Measurements from ENCODE around the gene FAF1. TPM values are rescaled to one million over a fixed set of nuclear protein-coding genes. Genes with fewer than 3 reads are reported as not detected.

The FAF1 gene
- total RNA-seq, 2 donors from 2014 or later: 17.8 to 27.5 TPM

DNA sequence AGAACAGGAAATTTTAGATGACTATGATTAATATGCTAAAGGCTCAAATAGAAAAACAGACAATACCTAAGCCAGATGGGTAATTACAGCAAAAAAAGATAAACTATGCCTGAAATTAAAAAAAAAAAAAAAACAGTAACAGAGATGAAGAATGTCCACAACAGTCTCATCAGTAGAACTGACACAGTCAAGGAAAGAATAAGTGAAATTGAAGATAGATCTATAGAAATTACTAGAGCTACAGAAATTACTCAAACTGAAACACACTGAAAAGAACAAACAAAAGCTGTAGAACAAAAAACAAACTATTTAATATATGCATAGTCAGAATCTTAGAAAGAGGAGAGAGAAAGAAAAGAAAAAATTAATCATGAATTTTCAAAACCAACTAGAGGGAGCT, 112.8 kb downstream of the FAF1 start:
- ATAC-seq (no peak), DNase-seq (no peak)
- intact Hi-C loops (cut with DNase I): no loop called here
- no peak for TF ChIP-seq POLR2A (IDR thresholded peaks at IDR 0.05)
- TF ChIP-seq, protein P1, sequence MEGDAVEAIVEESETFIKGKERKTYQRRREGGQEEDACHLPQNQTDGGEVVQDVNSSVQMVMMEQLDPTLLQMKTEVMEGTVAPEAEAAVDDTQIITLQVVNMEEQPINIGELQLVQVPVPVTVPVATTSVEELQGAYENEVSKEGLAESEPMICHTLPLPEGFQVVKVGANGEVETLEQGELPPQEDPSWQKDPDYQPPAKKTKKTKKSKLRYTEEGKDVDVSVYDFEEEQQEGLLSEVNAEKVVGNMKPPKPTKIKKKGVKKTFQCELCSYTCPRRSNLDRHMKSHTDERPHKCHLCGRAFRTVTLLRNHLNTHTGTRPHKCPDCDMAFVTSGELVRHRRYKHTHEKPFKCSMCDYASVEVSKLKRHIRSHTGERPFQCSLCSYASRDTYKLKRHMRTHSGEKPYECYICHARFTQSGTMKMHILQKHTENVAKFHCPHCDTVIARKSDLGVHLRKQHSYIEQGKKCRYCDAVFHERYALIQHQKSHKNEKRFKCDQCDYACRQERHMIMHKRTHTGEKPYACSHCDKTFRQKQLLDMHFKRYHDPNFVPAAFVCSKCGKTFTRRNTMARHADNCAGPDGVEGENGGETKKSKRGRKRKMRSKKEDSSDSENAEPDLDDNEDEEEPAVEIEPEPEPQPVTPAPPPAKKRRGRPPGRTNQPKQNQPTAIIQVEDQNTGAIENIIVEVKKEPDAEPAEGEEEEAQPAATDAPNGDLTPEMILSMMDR (IDR thresholded peaks at IDR 0.05): no peak
- Histone ChIP-seq H3K27ac (no peak overlapping the region), H3K27me3 (no peaks in the 10 kb centered on the region), H3K4me3 (no peak overlapping the region), H3K36me3 (replicated peaks in 1 of 2; ENCODE audit: insufficient read depth in 1 of 2, low read depth in 2 of 2) (no peaks in the 10 kb centered on the region), H3K4me1 (no peaks in the 10 kb centered on the region), H3K9me3 (no peaks in the 10 kb centered on the region)

DNA sequence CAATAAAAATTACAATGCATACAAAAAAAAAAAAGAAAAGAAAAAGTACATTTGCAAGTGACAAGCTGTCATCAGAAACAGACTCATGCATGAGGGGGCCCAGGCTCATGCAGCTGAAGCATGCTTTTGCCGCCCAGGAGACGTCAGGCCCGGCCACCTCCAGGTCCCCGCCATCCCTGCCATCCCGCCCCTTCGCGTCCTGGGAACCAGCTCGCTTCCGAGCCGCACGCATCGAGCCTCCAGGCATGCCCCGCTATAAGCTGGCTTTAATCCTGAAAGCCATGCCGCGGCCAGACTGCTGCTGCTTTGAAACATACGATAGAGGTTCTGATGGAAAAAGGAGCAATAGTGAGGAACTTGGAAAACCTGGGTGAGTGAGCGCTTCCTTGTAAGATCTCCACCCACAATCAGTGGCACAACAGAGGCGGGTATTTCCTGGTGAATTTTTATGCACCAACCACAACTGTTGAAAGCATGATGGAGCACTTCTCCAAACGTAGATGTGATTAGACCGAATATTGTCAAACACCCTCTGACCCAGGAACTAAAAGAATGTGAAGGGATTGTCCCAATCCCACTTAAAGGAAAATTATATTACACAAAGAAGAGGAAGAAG, 113.7 kb downstream of the FAF1 start:
- ATAC-seq: no peak
- H3K9me3 ChIP-seq: no peaks in the 10 kb centered on the region
- 95 to 97% methylated on average over 20 of the region's 20 CpGs for WGBS, 2 donors

DNA sequence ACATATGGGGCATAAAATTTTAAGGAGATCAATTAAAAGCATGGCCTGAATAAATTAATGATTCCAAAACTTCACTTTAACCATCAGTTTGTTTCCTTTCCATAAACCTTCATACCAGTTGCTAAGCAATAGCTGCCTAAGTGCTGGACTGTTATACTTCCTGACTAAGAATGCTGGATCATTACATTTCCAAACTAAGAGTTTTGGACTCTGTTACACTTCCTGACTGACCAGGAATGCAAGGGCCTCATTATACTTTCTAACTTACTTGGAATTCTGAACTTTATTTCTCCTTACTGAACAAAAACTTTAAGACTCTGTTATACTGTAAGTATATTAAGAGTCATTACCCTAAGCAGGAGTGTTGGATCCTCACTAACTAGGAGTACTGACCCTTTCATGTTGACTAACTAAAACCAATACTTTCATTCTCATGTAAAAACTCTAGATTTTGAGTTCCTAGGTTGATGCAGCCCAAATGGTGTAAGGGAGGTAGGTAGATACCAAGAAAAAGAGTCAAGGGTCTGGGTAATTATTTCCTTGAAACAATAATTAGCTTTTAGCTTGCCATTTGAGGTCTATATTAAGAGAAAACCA, 118.2 kb downstream of the FAF1 start:
- no peak for ATAC-seq
- H3K27ac ChIP-seq: no peak overlapping the region

More for the DNA sequence above, 113.7 kb downstream of the FAF1 start:
- Histone ChIP-seq H3K36me3 (replicated peaks in 1 of 2; ENCODE audit: insufficient read depth in 1 of 2, low read depth in 2 of 2) (no peaks in the 10 kb centered on the region), H3K27me3 (no peaks in the 10 kb centered on the region), H3K4me1 (peaks cover 9% of the 10 kb centered on the region), H3K27ac (no peak overlapping the region), H3K4me3 (no peak overlapping the region)
- no peak for TF ChIP-seq POLR2A (IDR thresholded peaks at IDR 0.05)
- TF ChIP-seq, protein P1 (IDR thresholded peaks at IDR 0.05): no peak
- intact Hi-C loops (cut with DNase I): no loop called here
- no peak for DNase-seq

DNA sequence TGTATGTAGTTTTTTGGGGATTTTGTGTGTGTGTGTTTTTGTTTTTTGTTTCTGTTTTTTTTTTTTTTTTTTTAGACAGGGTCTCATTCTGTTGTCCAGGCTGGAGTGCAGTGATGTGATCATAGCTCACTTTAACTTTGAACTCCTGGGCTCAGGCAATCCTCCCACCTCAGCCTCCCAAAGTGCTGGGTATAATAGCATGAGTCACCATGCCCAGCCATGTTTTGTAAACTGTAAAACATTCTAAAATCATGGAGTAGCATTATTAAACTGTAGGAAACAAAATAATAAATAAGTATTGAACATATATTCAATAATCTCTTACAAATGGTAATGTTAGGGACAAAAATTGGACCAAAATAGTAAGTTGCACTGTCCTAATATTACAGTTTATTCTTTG, 124.0 kb downstream of the FAF1 start:
- Histone ChIP-seq H3K4me3 (no peak overlapping the region), H3K4me1 (no peaks in the 10 kb centered on the region), H3K36me3 (replicated peaks in 1 of 2; ENCODE audit: insufficient read depth in 1 of 2, low read depth in 2 of 2) (no peaks in the 10 kb centered on the region), H3K9me3 (no peaks in the 10 kb centered on the region), H3K27me3 (no peaks in the 10 kb centered on the region), H3K27ac (no peak overlapping the region)
- TF ChIP-seq, protein P1 (IDR thresholded peaks at IDR 0.05): no peak
- TF ChIP-seq POLR2A (IDR thresholded peaks at IDR 0.05): no peak
- intact Hi-C loops (cut with DNase I): no loop called here
- no peak for DNase-seq
- no peak for ATAC-seq

More for the DNA sequence above, 118.2 kb downstream of the FAF1 start:
- Histone ChIP-seq H3K36me3 (replicated peaks in 1 of 2; ENCODE audit: insufficient read depth in 1 of 2, low read depth in 2 of 2) (no peaks in the 10 kb centered on the region), H3K4me3 (no peak overlapping the region), H3K27me3 (no peaks in the 10 kb centered on the region), H3K4me1 (peaks cover 9% of the 10 kb centered on the region), H3K9me3 (no peaks in the 10 kb centered on the region)
- intact Hi-C loops (cut with DNase I): no loop called here
- DNase-seq: no peak
- TF ChIP-seq, protein P1 (IDR thresholded peaks at IDR 0.05): no peak
- no peak for TF ChIP-seq POLR2A (IDR thresholded peaks at IDR 0.05)

DNA sequence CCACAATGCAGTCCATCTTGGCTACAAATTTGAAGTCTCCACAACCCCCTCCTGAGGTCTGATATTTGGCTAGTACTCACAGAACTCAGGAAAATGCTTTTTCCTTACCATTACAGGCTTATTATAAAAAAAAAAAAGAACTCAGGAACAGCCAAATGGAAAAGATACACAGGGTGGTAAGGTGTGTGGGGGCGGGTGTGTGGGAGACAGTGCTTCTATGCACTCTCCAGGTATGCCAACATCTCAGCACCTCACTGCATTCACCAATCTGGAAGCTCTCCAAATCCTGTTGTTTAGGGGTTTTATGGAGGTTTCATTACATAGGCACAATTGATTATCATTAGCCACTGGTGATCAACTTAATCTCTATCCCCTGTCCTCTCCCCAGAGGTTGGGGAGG, 126.9 kb downstream of the FAF1 start:
- ATAC-seq (no peak), DNase-seq (no peak)
- intact Hi-C loops (cut with DNase I): no loop called here
- no peak for TF ChIP-seq POLR2A (IDR thresholded peaks at IDR 0.05)
- TF ChIP-seq, protein P1 (IDR thresholded peaks at IDR 0.05): no peak
- Histone ChIP-seq H3K36me3 (replicated peaks in 1 of 2; ENCODE audit: insufficient read depth in 1 of 2, low read depth in 2 of 2) (no peaks in the 10 kb centered on the region), H3K27me3 (no peaks in the 10 kb centered on the region), H3K9me3 (no peaks in the 10 kb centered on the region), H3K27ac (no peak overlapping the region), H3K4me3 (no peak overlapping the region), H3K4me1 (peaks cover 17% of the 10 kb centered on the region)
- 94 to 100% methylated on average over 1 of the region's 1 CpG for WGBS, 2 donors
